GM13976 (cell line): ENCODE results near the gene KRT6A.

Experiments
- DNase-seq: peaks from one replicate; pipeline ENCODE4 v3.0.0; 2012; ENCODE audit warnings: low spot score
- CTCF ChIP-seq: IDR thresholded peaks from 2 replicates; pipeline ENCODE4 v1.5.1; 2012; ENCODE audit warnings: borderline replicate concordance, mild to moderate bottlenecking; ENCODE audit not compliant: insufficient read depth; ENCODE audit errors: extremely low read depth, missing control alignments, control extremely low read depth
- in situ Hi-C: fragments of 300-500 bp; cut with MboI; formaldehyde crosslinking; loops from one replicate; pipeline ENCODE4 v1.12.0; 2022; ENCODE audit warnings: low sequenced_read_pairs, mixed read lengths, inconsistent platforms; ENCODE audit not compliant: unreplicated experiment

KRT6A gene

GRCh38 chr12:52469853-52470252, 23.2 kb downstream of the KRT6A start:
- DNase-seq: no peak
- TF ChIP-seq CTCF: no peak
- in situ Hi-C loops: no loop called here

- no peak for DNase-seq
- no peak for TF ChIP-seq CTCF
- in situ Hi-C loops: no loop called here
These were observed 28.2 kb downstream of the KRT6A start for GRCh38 chr12:52464897-52465296.

- DNase-seq: no peak
- no peak for TF ChIP-seq CTCF
- in situ Hi-C loops: no loop called here
These were observed 31.4 kb downstream of the KRT6A start for GRCh38 chr12:52461693-52462092.

GRCh38 chr12:52458861-52459260, 34.2 kb downstream of the KRT6A start:
- in situ Hi-C loops: no loop called here
- no peak for DNase-seq
- no peak for TF ChIP-seq CTCF

GRCh38 chr12:52455821-52456220, 37.2 kb downstream of the KRT6A start:
- in situ Hi-C loops: no loop called here
- DNase-seq: no peak
- no peak for TF ChIP-seq CTCF

GRCh38 chr12:52454411-52455201, 38.5 kb downstream of the KRT6A start:
- in situ Hi-C loops: no loop called here
- no peak for DNase-seq
- TF ChIP-seq CTCF: no peak

GRCh38 chr12:52452101-52452500, 41.0 kb downstream of the KRT6A start, which contains the start of gene KRT6B:
TSS of gene KRT6B (minus strand) at chr12:52452146. CDS start at chr12:52452078, 68 bp downstream.
- DNase-seq: no peak
- no peak for TF ChIP-seq CTCF
- in situ Hi-C loops: no loop called here
